Measurements from ENCODE around the gene GPRASP3. TPM values are rescaled to one million over a fixed set of nuclear protein-coding genes. Genes with fewer than 3 reads are reported as not detected.

The GPRASP3 gene
- total RNA-seq, 1 donor from 2014 or later = 4.6 TPM

DNA sequence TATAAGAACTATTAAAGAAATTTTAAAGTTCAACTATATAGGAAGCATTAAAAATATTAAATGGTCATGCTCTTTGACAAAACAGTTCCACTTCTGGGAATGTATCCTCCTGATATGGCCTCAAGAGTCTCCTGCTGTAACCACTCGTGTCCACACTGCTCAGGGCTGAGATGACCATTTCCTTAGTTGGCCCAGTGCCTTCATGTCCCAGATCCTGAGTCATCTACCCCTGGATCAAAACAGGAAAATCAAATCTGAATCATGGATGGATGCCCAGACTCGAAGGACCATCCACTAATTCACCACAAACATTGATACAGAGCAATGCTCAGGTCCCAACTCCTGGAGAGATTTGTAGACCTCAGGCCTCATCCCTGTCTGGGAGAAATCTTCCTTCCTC lies 44.7 kb downstream of the GPRASP3 start:
- peak; percentile 32 to 92 for DNase-seq (ENCODE audit: low read depth in 2 of 2)

DNA sequence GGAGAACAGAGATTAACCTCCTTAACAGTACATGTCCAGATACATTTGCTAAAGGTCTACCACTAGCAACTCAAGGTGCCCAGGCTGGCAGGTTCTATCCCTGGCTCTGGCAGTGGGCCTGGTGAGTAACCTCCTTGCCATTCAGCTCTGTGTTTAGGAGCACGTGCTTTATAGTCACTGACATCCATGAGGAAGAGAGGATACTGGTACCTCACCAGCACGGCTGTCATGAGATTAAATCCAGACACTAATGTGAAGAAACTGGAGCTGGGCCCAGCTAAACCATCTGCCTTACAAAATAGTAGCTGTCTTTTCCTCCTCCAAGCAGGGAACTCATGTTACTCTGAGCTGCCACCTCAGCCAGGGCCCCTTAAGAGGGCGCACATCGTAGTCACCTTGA lies 45.3 kb downstream of the GPRASP3 start:
- peak in 1 of 2 donors; percentile 74 for DNase-seq (ENCODE audit: low read depth in 2 of 2)

DNA sequence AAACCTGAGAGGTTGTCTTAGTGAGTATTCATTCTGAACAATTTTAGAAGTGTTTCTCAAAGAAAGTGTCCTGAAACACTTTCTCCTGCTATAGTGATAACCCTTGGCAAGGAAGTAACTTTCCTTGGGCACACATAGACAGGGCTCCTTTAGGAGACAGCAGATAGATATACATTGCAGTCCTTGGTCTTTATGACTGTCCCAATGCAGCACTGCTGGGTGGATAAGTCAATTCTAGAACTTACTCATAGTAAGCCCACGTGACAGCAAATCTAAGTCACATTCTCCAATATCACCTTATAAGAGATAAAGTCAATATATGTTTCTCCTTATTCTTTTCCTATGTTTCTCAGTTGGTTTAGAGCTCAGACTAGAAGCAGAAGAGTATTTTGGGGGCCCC lies 46.7 kb downstream of the GPRASP3 start:
- no peak for DNase-seq (ENCODE audit: low read depth in 2 of 2)

DNA sequence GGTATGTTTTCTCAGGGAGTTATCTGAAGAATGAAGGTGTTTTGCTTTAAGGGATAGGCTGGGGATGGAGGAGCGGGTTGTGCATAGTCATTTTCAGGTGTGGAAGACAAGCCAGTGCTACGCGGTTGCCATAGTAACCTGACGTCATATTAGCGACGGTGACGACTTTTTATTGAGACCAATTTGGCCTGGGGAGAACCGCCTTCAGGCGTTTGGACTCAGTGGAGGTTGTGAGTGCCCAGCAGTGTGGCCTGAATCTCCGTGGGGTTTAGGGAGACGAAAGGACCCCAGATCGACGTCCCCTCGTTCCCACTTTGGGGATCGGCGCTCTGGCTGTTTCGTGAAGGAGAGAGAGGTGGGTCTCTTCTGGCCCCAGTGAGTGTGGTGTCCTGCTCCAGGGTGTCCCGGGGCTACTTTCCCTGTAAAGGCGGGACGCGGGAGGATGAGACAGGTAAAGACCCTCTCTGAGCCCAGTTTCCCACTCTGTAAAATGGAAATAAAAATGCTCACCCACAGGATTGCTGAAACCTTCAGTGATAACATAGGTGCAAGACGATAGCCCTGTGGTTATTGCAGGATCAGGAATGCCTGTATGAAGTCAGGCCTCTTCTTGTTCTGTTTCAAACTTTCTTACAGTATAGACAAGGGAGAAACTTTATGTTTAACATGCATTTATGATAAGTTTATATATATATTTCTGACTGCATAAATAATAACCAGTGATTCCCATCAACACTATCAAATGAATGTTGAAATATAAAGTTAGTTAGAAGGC lies 48.6 kb downstream of the GPRASP3 start:
- DNase-seq (ENCODE audit: low read depth in 2 of 2) = peak; percentile 87 to 88

Other genes starting within 250 kb of the GPRASP3 start
- not detected in 2 replicates for gene TCP11X2, start 248.9 kb upstream of the GPRASP3 start, total RNA-seq
- 0.76 and 1.4 TPM in 2 replicates for gene TMSB15A, start 204.0 kb upstream of the GPRASP3 start, total RNA-seq
- 16.2 and 16.7 TPM in 2 replicates for gene ARMCX5, start 121.2 kb upstream of the GPRASP3 start, total RNA-seq
- gene GPRASP1, start 69.3 kb upstream of the GPRASP3 start, total RNA-seq = 0.51 and 1.1 TPM in 2 replicates
- gene GPRASP2, start 8.3 kb upstream of the GPRASP3 start, total RNA-seq = 8.6 and 11.4 TPM in 2 replicates
- gene RAB40AL, start 216.5 kb downstream of the GPRASP3 start, total RNA-seq = 0.13 and 0.38 TPM in 2 replicates